PC-9 (cell line): ENCODE results near the gene MYH15. TPM values are rescaled to one million over a fixed set of nuclear protein-coding genes. Genes with fewer than 3 reads are reported as not detected.

Experiments
- BruUV-seq: library from RNA; stranded (reverse); fragments of 400-500 nt; replicated peaks from 2 replicates; lab custom pipeline; 2021; lab: Mats Ljungman, UMichigan
- CTCF ChIA-PET: fragments of 300-600 bp; sonication (Branson Sonifier 250); formaldehyde crosslinking; loops from one replicate; lab custom pipeline; 2022; ENCODE audit warnings: antibody characterized with exemption; lab: Charles Lee
- POLR2A ChIA-PET: fragments of 300-600 bp; sonication (Branson Sonifier 250); formaldehyde crosslinking; loops from one replicate; lab custom pipeline; 2022; ENCODE audit warnings: antibody characterized with exemption; ENCODE audit not compliant: unreplicated experiment; lab: Charles Lee
- DNase-seq, 2 experiments: peaks; one replicate each; pipeline versions ENCODE4 v3.0.0 to v3.0.0-alpha.2; 2015 to 2022; ENCODE audit warnings: mixed read lengths in 1 of 2
- H2AFZ ChIP-seq: fragments of 200-600 bp; sonication (generic); 2 replicates; pipeline ENCODE4 v1.8.1; 2017; ENCODE audit warnings: antibody characterized with exemption
- H3F3A ChIP-seq: fragments of 200-600 bp; sonication (generic); 2 replicates; pipeline ENCODE4 v1.8.1; 2017; ENCODE audit warnings: antibody characterized with exemption, mild to moderate bottlenecking, low read depth; ENCODE audit not compliant: insufficient read depth
- H3K27ac ChIP-seq: fragments of 200-600 bp; sonication (generic); 2 replicates; pipeline ENCODE4 v1.6.1; 2016; ENCODE audit warnings: mixed run types
- H3K27me3 ChIP-seq: fragments of 200-600 bp; sonication (generic); 2 replicates; pipeline ENCODE4 v1.6.1; 2016; ENCODE audit warnings: low read depth, mixed run types; ENCODE audit not compliant: insufficient read depth
- H3K36me3 ChIP-seq: fragments of 200-600 bp; sonication (generic); 2 replicates; pipeline ENCODE4 v1.6.1; 2016; ENCODE audit warnings: low read depth, mixed run types
- H3K4me1 ChIP-seq: fragments of 200-600 bp; sonication (generic); replicated peaks from 2 replicates; pipeline ENCODE4 v1.6.1; 2016; ENCODE audit warnings: mixed run types; ENCODE audit not compliant: insufficient read depth
- H3K4me2 ChIP-seq: fragments of 200-600 bp; sonication (generic); 2 replicates; pipeline ENCODE4 v1.6.1; 2017; ENCODE audit warnings: mixed run types
- H3K4me3 ChIP-seq: fragments of 200-600 bp; sonication (generic); 2 replicates; pipeline ENCODE4 v1.6.1; 2016; ENCODE audit warnings: mixed run types
- H3K79me2 ChIP-seq: fragments of 200-600 bp; sonication (generic); 2 replicates; pipeline ENCODE4 v1.6.1; 2017; ENCODE audit warnings: low read depth, mixed run types
- H3K9me2 ChIP-seq: fragments of 200-600 bp; sonication (generic); 2 replicates; pipeline ENCODE4 v1.8.1; 2017; ENCODE audit warnings: mild to moderate bottlenecking; ENCODE audit not compliant: insufficient read depth
- H3K9me3 ChIP-seq: fragments of 200-600 bp; sonication (generic); 2 replicates; pipeline ENCODE4 v1.8.1; 2016; ENCODE audit warnings: low read depth; ENCODE audit not compliant: insufficient read depth
- H4K20me1 ChIP-seq: fragments of 200-600 bp; sonication (generic); 2 replicates; pipeline ENCODE4 v1.8.1; 2017; ENCODE audit not compliant: insufficient read depth
- CTCF ChIP-seq: fragments of 200-600 bp; sonication (generic); conservative IDR thresholded peaks from 2 replicates; pipeline ENCODE4 v1.6.1; 2017; ENCODE audit warnings: mixed run types, antibody characterized with exemption, mild to moderate bottlenecking, moderate library complexity
- EZH2 ChIP-seq: fragments of 200-600 bp; sonication (generic); IDR thresholded peaks from 2 replicates; pipeline ENCODE4 v1.8.0; 2017; ENCODE audit warnings: antibody characterized with exemption, low read depth
- intact Hi-C: fragments of 100-400 bp; cut with micrococcal nuclease; formaldehyde crosslinking; loops from one replicate; pipeline ENCODE4 v1.10.0; 2022; ENCODE audit not compliant: unreplicated experiment
- total RNA-seq: library from RNA; stranded (reverse); gene quantifications from 2 replicates; pipeline ENCODE4 v1.2.3, GENCODE V29; 2021

The MYH15 gene
- total RNA-seq, 1 experiment from 2014 or later = 2.3 TPM

- intact Hi-C loops = no loop called here
- Histone ChIP-seq H4K20me1 (no peaks in the 10 kb centered on the region), H3K9me3 (no peaks in the 10 kb centered on the region), H2AFZ (no peak overlapping the region), H3K27ac (no peak overlapping the region), H3K4me2 (no peak overlapping the region), H3K4me1 (0 out of 2 replicates have a peak, but pooled peaks cover 5% of the 10 kb centered on the region), H3K36me3 (no peaks in the 10 kb centered on the region), H3K79me2 (no peaks in the 10 kb centered on the region), H3F3A (no peaks in the 10 kb centered on the region), H3K9me2 (no peaks in the 10 kb centered on the region), H3K4me3 (no peak overlapping the region), H3K27me3 (no peaks in the 10 kb centered on the region)
- CTCF ChIA-PET = no interaction called here
- POLR2A ChIA-PET = no interaction called here
- TF ChIP-seq EZH2 (no peak), CTCF (no peak)
- BruUV-seq = no TSS peak
- no peak for DNase-seq
These were observed 121.0 kb downstream of the MYH15 start for GRCh38 chr3:108389372-108389771.

GRCh38 chr3:108388136-108389132 is 122.0 kb downstream of the MYH15 start:
- no peak overlapping the region for H3K4me2 ChIP-seq
- no peaks in the 10 kb centered on the region for H3K36me3 ChIP-seq
- ChIA-PET CTCF (interaction anchor here (0.6 kb wide), 1 partner anchor 370 kb away, joined by 3 read pairs; no protein-coding TSS in a partner anchor), POLR2A (interaction anchor here (0.6 kb wide), 1 partner anchor 167 kb away, joined by 3 read pairs; no protein-coding TSS in a partner anchor)
- H4K20me1 ChIP-seq = no peaks in the 10 kb centered on the region
- intact Hi-C loops = no loop called here
- H3K9me3 ChIP-seq = no peaks in the 10 kb centered on the region
- no TSS peak for BruUV-seq
- no peak overlapping the region for H3K27ac ChIP-seq
- DNase-seq = no peak
- no peaks in the 10 kb centered on the region for H3K27me3 ChIP-seq
- 0 out of 2 replicates have a peak, but pooled peaks cover 5% of the 10 kb centered on the region for H3K4me1 ChIP-seq
- TF ChIP-seq EZH2 (no peak), CTCF (no peak)
- no peaks in the 10 kb centered on the region for H3K9me2 ChIP-seq
- H3K79me2 ChIP-seq = no peaks in the 10 kb centered on the region
- no peaks in the 10 kb centered on the region for H3F3A ChIP-seq
- no peak overlapping the region for H2AFZ ChIP-seq
- H3K4me3 ChIP-seq = no peak overlapping the region

- Histone ChIP-seq H3K4me1 (0 out of 2 replicates have a peak, but pooled peaks cover 5% of the 10 kb centered on the region), H3K27ac (no peak overlapping the region), H3F3A (no peaks in the 10 kb centered on the region), H3K27me3 (no peaks in the 10 kb centered on the region), H3K36me3 (no peaks in the 10 kb centered on the region), H3K4me2 (no peak overlapping the region), H3K9me2 (no peaks in the 10 kb centered on the region), H3K4me3 (no peak overlapping the region), H2AFZ (no peak overlapping the region), H3K9me3 (no peaks in the 10 kb centered on the region), H3K79me2 (no peaks in the 10 kb centered on the region), H4K20me1 (no peaks in the 10 kb centered on the region)
- DNase-seq = no peak
- no TSS peak for BruUV-seq
- intact Hi-C loops = no loop called here
- POLR2A ChIA-PET = interaction anchor here (0.5 kb wide), 1 partner anchor 719 kb away, joined by 9 read pairs; no protein-coding TSS in a partner anchor
- CTCF ChIA-PET = interaction anchor here (0.5 kb wide), 1 partner anchor 70 kb away, joined by 4 read pairs; no protein-coding TSS in a partner anchor
- TF ChIP-seq CTCF = no peak
- TF ChIP-seq EZH2 = no peak
These were observed 123.3 kb downstream of the MYH15 start for GRCh38 chr3:108387063-108387462.
